Body of pancreas (tissue), 4 donors: Measurements from ENCODE around the gene SERPINE3.

Source experiments
- CTCF ChIP-seq, 7 experiments: fragments of 450-650 bp in 4 of 7; fragments of 200-600 bp in 3 of 7; sonication (generic) in 3 of 7; IDR thresholded peaks; one replicate each; pipeline ENCODE4 v1.5.1; 2016 to 2019; ENCODE audit warnings: antibody characterized with exemption in 7 of 7
- POLR2A ChIP-seq, 3 donors: fragments of 450-650 bp; IDR thresholded peaks; one replicate each; pipeline ENCODE4 v1.6.1; 2016; ENCODE audit warnings: antibody characterized with exemption in 3 of 3, mild to moderate bottlenecking in 2 of 3

GRCh38 chr13:51347099-51347498 is 7.6 kb downstream of the SERPINE3 start:
- TF ChIP-seq CTCF (IDR thresholded peaks at IDR 0.05) = no peak
- TF ChIP-seq POLR2A (IDR thresholded peaks at IDR 0.05) = no peak
